Stimulated activated naive CD8-positive, alpha-beta T cell treated with anti-CD3 and anti-CD28 coated beads, Interleukin-15, amount 100 ng/mL, for 72 hours (primary cell): Measurements from ENCODE around the gene TBX20.
"Not testable (repeated sequence)": the region's sequence is repeated elsewhere in the genome, so short reads cannot be mapped to it uniquely, and the experiment has no call there.

Experiments
- ATAC-seq: fragments of 150-1000 bp; cut with Tn5 transposase; 2 replicates; pipeline ENCODE4 v1.10.0; 2021; ENCODE audit warnings: mild to moderate bottlenecking, moderate library complexity
- DNase-seq, 2 donors: peaks; one replicate each; pipeline ENCODE4 v3.0.0; 2021 to 2022
- H3K27ac Mint-ChIP-seq, 2 donors: one replicate each; pipeline ENCODE4 v1.8.0; 2022; ENCODE audit warnings: mild to moderate bottlenecking in 2 of 2, mixed read lengths in 2 of 2, moderate library complexity in 2 of 2
- H3K27me3 Mint-ChIP-seq: one replicate; pipeline ENCODE4 v1.8.0; 2022; ENCODE audit warnings: mixed read lengths
- H3K4me1 Mint-ChIP-seq: one replicate; pipeline ENCODE4 v1.8.0; 2022; ENCODE audit warnings: mild to moderate bottlenecking, mixed read lengths
- H3K4me3 Mint-ChIP-seq, 2 donors: one replicate each; pipeline ENCODE4 v1.8.0; 2022; ENCODE audit warnings: mild to moderate bottlenecking in 2 of 2, mixed read lengths in 2 of 2, moderate library complexity in 1 of 2
- H3K9me3 Mint-ChIP-seq, 2 donors: one replicate each; pipeline ENCODE4 v1.8.0; 2022; ENCODE audit warnings: mixed read lengths in 2 of 2

The TBX20 gene

GRCh38 chr7:35248576-35249536 is 5.0 kb downstream of the TBX20 start:
- Mint-ChIP-seq H3K4me3 (no peak overlapping the region), H3K27me3 (peaks cover 77% of the 10 kb centered on the region), H3K9me3 (no peaks in the 10 kb centered on the region), H3K27ac (no peak overlapping the region), H3K4me1 (peaks cover 8% of the 10 kb centered on the region)
- ATAC-seq (no peak), DNase-seq (no peak)

GRCh38 chr7:35246819-35247218 is 7.1 kb downstream of the TBX20 start:
- no peak for DNase-seq
- Mint-ChIP-seq H3K4me3 (no peak overlapping the region), H3K27ac (no peak overlapping the region), H3K4me1 (no peaks in the 10 kb centered on the region), H3K27me3 (peaks cover 68% of the 10 kb centered on the region), H3K9me3 (no peaks in the 10 kb centered on the region)
- no peak for ATAC-seq

GRCh38 chr7:35241884-35242283 is 12.0 kb downstream of the TBX20 start:
- Mint-ChIP-seq H3K27me3 (peaks cover 23% of the 10 kb centered on the region), H3K9me3 (no peaks in the 10 kb centered on the region), H3K27ac (no peak overlapping the region), H3K4me1 (no peaks in the 10 kb centered on the region), H3K4me3 (no peak overlapping the region)
- ATAC-seq = no peak
- no peak for DNase-seq

- H3K4me1 Mint-ChIP-seq = no peaks in the 10 kb centered on the region
- no peak overlapping the region for H3K27ac Mint-ChIP-seq
- peaks cover 20% of the 10 kb centered on the region for H3K27me3 Mint-ChIP-seq
- no peak for ATAC-seq
- no peak overlapping the region for H3K4me3 Mint-ChIP-seq
- no peaks in the 10 kb centered on the region for H3K9me3 Mint-ChIP-seq
- DNase-seq = no peak
Measured at GRCh38 chr7:35241436-35241835, 12.5 kb downstream of the TBX20 start.

GRCh38 chr7:35241008-35241407 is 12.9 kb downstream of the TBX20 start:
- not testable (repeated sequence) for ATAC-seq, H3K4me1 Mint-ChIP-seq, H3K4me3 Mint-ChIP-seq, H3K9me3 Mint-ChIP-seq, H3K27ac Mint-ChIP-seq, DNase-seq
- peaks cover 20% of the 10 kb centered on the region for H3K27me3 Mint-ChIP-seq

GRCh38 chr7:35238456-35238855 is 15.4 kb downstream of the TBX20 start:
- not testable (repeated sequence) for ATAC-seq, DNase-seq, H3K9me3 Mint-ChIP-seq, H3K4me1 Mint-ChIP-seq, H3K4me3 Mint-ChIP-seq, H3K27ac Mint-ChIP-seq
- H3K27me3 Mint-ChIP-seq = peaks cover 12% of the 10 kb centered on the region

- Mint-ChIP-seq H3K4me3 (no peak overlapping the region), H3K27ac (no peak overlapping the region), H3K4me1 (no peaks in the 10 kb centered on the region), H3K27me3 (peaks cover 9% of the 10 kb centered on the region), H3K9me3 (no peaks in the 10 kb centered on the region)
- DNase-seq (no peak), ATAC-seq (no peak)
Measured at GRCh38 chr7:35232994-35233393, 20.9 kb downstream of the TBX20 start.

- H3K9me3 Mint-ChIP-seq, H3K4me1 Mint-ChIP-seq, H3K4me3 Mint-ChIP-seq, DNase-seq, ATAC-seq, H3K27me3 Mint-ChIP-seq, H3K27ac Mint-ChIP-seq: not testable (repeated sequence)
Measured at GRCh38 chr7:35231221-35231620, 22.7 kb downstream of the TBX20 start.

- not testable (repeated sequence) for H3K4me3 Mint-ChIP-seq, ATAC-seq, H3K4me1 Mint-ChIP-seq, H3K27ac Mint-ChIP-seq, DNase-seq, H3K9me3 Mint-ChIP-seq, H3K27me3 Mint-ChIP-seq
Measured at GRCh38 chr7:35229116-35229780, 24.7 kb downstream of the TBX20 start.

- not testable (repeated sequence) for H3K4me3 Mint-ChIP-seq, H3K27ac Mint-ChIP-seq, H3K4me1 Mint-ChIP-seq, H3K9me3 Mint-ChIP-seq, ATAC-seq, DNase-seq
- peaks cover 12% of the 10 kb centered on the region for H3K27me3 Mint-ChIP-seq
Measured at GRCh38 chr7:35228496-35229051, 25.3 kb downstream of the TBX20 start.

- DNase-seq = not testable (repeated sequence)
Measured at GRCh38 chr7:35227438-35227837, 26.5 kb downstream of the TBX20 start.

GRCh38 chr7:35222445-35222844 is 31.5 kb downstream of the TBX20 start:
- not testable (repeated sequence) for H3K9me3 Mint-ChIP-seq, ATAC-seq, H3K27ac Mint-ChIP-seq, H3K4me1 Mint-ChIP-seq, H3K4me3 Mint-ChIP-seq, DNase-seq
- H3K27me3 Mint-ChIP-seq = peaks cover 34% of the 10 kb centered on the region

More at GRCh38 chr7:35227438-35227837, 26.5 kb downstream of the TBX20 start:
- H3K27me3 Mint-ChIP-seq = peaks cover 23% of the 10 kb centered on the region
- not testable (repeated sequence) for H3K4me1 Mint-ChIP-seq, H3K4me3 Mint-ChIP-seq, H3K27ac Mint-ChIP-seq, ATAC-seq, H3K9me3 Mint-ChIP-seq

GRCh38 chr7:35220176-35220575 is 33.7 kb downstream of the TBX20 start:
- H3K9me3 Mint-ChIP-seq, H3K27ac Mint-ChIP-seq, ATAC-seq, H3K4me3 Mint-ChIP-seq, H3K4me1 Mint-ChIP-seq, DNase-seq: not testable (repeated sequence)
- peaks cover 42% of the 10 kb centered on the region for H3K27me3 Mint-ChIP-seq

- H3K27me3 Mint-ChIP-seq = peaks cover 26% of the 10 kb centered on the region
- H3K4me3 Mint-ChIP-seq, DNase-seq, ATAC-seq, H3K27ac Mint-ChIP-seq, H3K4me1 Mint-ChIP-seq, H3K9me3 Mint-ChIP-seq: not testable (repeated sequence)
Measured at GRCh38 chr7:35216033-35216432, 37.9 kb downstream of the TBX20 start.

GRCh38 chr7:35215063-35215462 is 38.8 kb downstream of the TBX20 start:
- not testable (repeated sequence) for ATAC-seq, H3K9me3 Mint-ChIP-seq, DNase-seq, H3K4me1 Mint-ChIP-seq, H3K27ac Mint-ChIP-seq, H3K4me3 Mint-ChIP-seq
- H3K27me3 Mint-ChIP-seq = peaks cover 18% of the 10 kb centered on the region

GRCh38 chr7:35206924-35207323 is 47.0 kb downstream of the TBX20 start:
- not testable (repeated sequence) for H3K27ac Mint-ChIP-seq, ATAC-seq, H3K4me1 Mint-ChIP-seq, H3K27me3 Mint-ChIP-seq, DNase-seq, H3K9me3 Mint-ChIP-seq, H3K4me3 Mint-ChIP-seq
